Colonic mucosa (tissue), 4 donors: Measurements from ENCODE around the gene SCN1B. TPM values are rescaled to one million over a fixed set of nuclear protein-coding genes. Genes with fewer than 3 reads are reported as not detected.

Experiments
- DNase-seq: peaks from one replicate; pipeline ENCODE4 v3.0.0-alpha.2; 2020
- H3K27ac ChIP-seq: fragments of 200-600 bp; one replicate; pipeline ENCODE4 v1.8.0; 2021
- H3K27me3 ChIP-seq: fragments of 200-600 bp; one replicate; pipeline ENCODE4 v1.8.0; 2021
- H3K36me3 ChIP-seq: fragments of 200-600 bp; one replicate; pipeline ENCODE4 v1.8.0; 2021
- H3K4me1 ChIP-seq: fragments of 200-600 bp; one replicate; pipeline ENCODE4 v1.8.0; 2021; ENCODE audit warnings: mild to moderate bottlenecking
- H3K4me3 ChIP-seq: fragments of 200-600 bp; one replicate; pipeline ENCODE4 v1.8.0; 2021
- H3K9ac ChIP-seq, 2 donors: one replicate each; pipeline ENCODE4 v1.7.0; 2013; ENCODE audit warnings: control low read depth in 2 of 2, low read depth in 2 of 2, low read length in 2 of 2
- H3K9me3 ChIP-seq: fragments of 200-600 bp; one replicate; pipeline ENCODE4 v1.8.0; 2021
- CTCF ChIP-seq: fragments of 200-600 bp; IDR thresholded peaks from one replicate; pipeline ENCODE4 v1.8.0; 2022; ENCODE audit warnings: antibody characterized with exemption, mild to moderate bottlenecking
- intact Hi-C: fragments of 100-400 bp; cut with DNase I; formaldehyde crosslinking; loops from one replicate; pipeline ENCODE4 v1.14.1; 2022
- total RNA-seq, 2 donors: library from RNA; stranded (reverse); fragmentation: NEBNext Ultra II Directional in 1 of 2; extraction: Animal tissue kit (Norgen Biotek cat#: 25700) in 1 of 2; gene quantifications; one replicate each; pipeline ENCODE4 v1.2.1, GENCODE V29; 2021
- donor health status: healthy.
- donor health status: DM: no; HTN: no; CAD: no.
- donor health status: DM: no; HTN: no; CAD: no.

SCN1B gene
- total RNA-seq: 1 to 10 TPM; 1.8 to 2.1 TPM

- Histone ChIP-seq H3K27ac (no peak within 1 kb of the TSS), H3K36me3 (no peaks in the 10 kb centered on the region), H3K4me1 (no peaks in the 10 kb centered on the region), H3K9me3 (no peaks in the 10 kb centered on the region), H3K27me3 (peaks cover 24% of the 10 kb centered on the region), H3K4me3 (peak within 1 kb of the TSS; percentile 19), H3K9ac (peak within 1 kb of the TSS in 1 of 2 donors; percentile 35)
- intact Hi-C loops: no loop called here
- no peak for DNase-seq
- no peak for TF ChIP-seq CTCF
Observed at GRCh38 chr19:35030257-35031071, at the start of gene SCN1B. SCN1B (plus strand) TSS chr19:35030470; CDS start chr19:35030821, 351 bp downstream.

- TF ChIP-seq CTCF: no peak
- no peak overlapping the region for H3K9ac ChIP-seq
- H3K4me3 ChIP-seq: no peak overlapping the region
- H3K27ac ChIP-seq: no peak overlapping the region
- intact Hi-C loops: no loop called here
- no peak for DNase-seq
- no peaks in the 10 kb centered on the region for H3K4me1 ChIP-seq
- H3K9me3 ChIP-seq: no peaks in the 10 kb centered on the region
- no peaks in the 10 kb centered on the region for H3K27me3 ChIP-seq
- H3K36me3 ChIP-seq: no peaks in the 10 kb centered on the region
Observed at GRCh38 chr19:34982275-34982674, 48.0 kb upstream of the SCN1B start.

DNA sequence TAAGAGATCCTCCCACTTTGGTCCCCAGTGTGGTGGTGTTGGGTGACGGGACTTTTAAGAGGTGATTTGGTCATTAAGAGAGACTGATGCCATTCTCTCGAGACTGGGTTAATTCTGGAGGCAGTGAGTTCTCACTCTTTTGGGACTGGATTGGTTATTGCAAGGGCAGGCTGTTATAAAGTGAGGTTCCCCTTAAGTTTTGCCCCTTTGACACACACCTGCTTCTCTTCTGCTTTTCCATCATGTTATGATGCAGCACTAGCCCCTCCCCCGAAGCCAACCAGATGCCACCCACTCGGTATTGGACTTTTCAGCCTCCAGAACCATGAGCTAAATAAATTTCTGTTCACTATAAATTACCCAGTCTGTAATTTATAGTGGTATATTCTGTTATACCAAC lies 46.5 kb upstream of the SCN1B start:
- intact Hi-C loops: no loop called here
- no peak for TF ChIP-seq CTCF

GRCh38 chr19:34984287-34984686 lies 46.0 kb upstream of the SCN1B start:
- TF ChIP-seq CTCF: no peak
- H3K27ac ChIP-seq: no peak overlapping the region

More for the DNA sequence above, 46.5 kb upstream of the SCN1B start:
- Histone ChIP-seq H3K36me3 (no peaks in the 10 kb centered on the region), H3K27me3 (no peaks in the 10 kb centered on the region), H3K4me3 (no peak overlapping the region), H3K9me3 (no peaks in the 10 kb centered on the region), H3K4me1 (no peaks in the 10 kb centered on the region), H3K27ac (no peak overlapping the region), H3K9ac (no peak overlapping the region)
- no peak for DNase-seq

GRCh38 chr19:34985249-34986022 lies 44.8 kb upstream of the SCN1B start:
- TF ChIP-seq CTCF: no peak
- intact Hi-C loops: no loop called here

More at GRCh38 chr19:34984287-34984686, 46.0 kb upstream of the SCN1B start:
- DNase-seq: no peak
- H3K4me1 ChIP-seq: no peaks in the 10 kb centered on the region
- intact Hi-C loops: no loop called here
- H3K4me3 ChIP-seq: no peak overlapping the region
- no peaks in the 10 kb centered on the region for H3K9me3 ChIP-seq
- H3K27me3 ChIP-seq: no peaks in the 10 kb centered on the region
- H3K9ac ChIP-seq: no peak overlapping the region
- H3K36me3 ChIP-seq: no peaks in the 10 kb centered on the region

More at GRCh38 chr19:34985249-34986022, 44.8 kb upstream of the SCN1B start:
- Histone ChIP-seq H3K4me1 (no peaks in the 10 kb centered on the region), H3K27ac (no peak overlapping the region), H3K9ac (no peak overlapping the region), H3K27me3 (no peaks in the 10 kb centered on the region), H3K9me3 (no peaks in the 10 kb centered on the region), H3K4me3 (no peak overlapping the region), H3K36me3 (no peaks in the 10 kb centered on the region)
- peak; percentile 57 for DNase-seq
